ENCODE data around the gene PREX1.

Gene PREX1

DNA sequence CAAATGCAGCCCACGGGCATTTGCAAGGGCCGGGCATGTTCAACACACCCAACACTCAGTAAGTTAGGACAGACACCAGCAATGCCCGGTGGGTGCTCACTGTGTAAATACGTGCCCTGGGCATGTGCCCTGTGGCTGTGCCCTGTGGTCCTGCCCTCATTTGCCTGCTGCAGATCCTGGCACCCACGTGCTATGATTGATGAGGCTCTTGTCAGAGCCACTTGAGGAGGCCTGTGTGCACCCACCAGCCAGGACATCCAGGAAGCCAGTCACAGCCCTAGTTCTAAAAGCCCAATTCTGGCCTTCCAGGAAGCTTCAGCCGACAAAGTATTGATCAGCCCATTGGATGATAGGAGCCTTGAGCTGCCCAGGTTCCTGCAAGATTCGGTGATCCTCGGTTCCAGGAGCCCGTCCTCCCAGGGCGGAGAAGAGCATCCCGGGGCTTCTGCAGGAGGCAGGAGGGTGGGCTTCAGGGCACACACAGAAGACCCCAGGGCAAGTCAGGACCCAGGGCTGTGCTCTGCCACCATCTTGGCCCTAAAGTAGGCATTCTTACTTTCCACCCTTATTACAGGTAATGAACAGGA, 223.9 kb downstream of the PREX1 start:
- Histone ChIP-seq H3K36me3 (no peaks in the 10 kb centered on the region), H3K27me3 (peaks cover 0 to 49% of the 10 kb centered on the region in 2 donors), H3K4me3 (no peak overlapping the region), H3K27ac (no peak overlapping the region), H3K4me1 (no peaks in the 10 kb centered on the region), H3K9me3 (no peaks in the 10 kb centered on the region)
- TF ChIP-seq, protein P1, sequence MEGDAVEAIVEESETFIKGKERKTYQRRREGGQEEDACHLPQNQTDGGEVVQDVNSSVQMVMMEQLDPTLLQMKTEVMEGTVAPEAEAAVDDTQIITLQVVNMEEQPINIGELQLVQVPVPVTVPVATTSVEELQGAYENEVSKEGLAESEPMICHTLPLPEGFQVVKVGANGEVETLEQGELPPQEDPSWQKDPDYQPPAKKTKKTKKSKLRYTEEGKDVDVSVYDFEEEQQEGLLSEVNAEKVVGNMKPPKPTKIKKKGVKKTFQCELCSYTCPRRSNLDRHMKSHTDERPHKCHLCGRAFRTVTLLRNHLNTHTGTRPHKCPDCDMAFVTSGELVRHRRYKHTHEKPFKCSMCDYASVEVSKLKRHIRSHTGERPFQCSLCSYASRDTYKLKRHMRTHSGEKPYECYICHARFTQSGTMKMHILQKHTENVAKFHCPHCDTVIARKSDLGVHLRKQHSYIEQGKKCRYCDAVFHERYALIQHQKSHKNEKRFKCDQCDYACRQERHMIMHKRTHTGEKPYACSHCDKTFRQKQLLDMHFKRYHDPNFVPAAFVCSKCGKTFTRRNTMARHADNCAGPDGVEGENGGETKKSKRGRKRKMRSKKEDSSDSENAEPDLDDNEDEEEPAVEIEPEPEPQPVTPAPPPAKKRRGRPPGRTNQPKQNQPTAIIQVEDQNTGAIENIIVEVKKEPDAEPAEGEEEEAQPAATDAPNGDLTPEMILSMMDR (IDR thresholded peaks at IDR 0.05), result no peak
- peak in 1 of 2 donors; percentile 37 for DNase-seq
- intact Hi-C loops (cut with DNase I; ENCODE audit: low total_unique reads), result no loop called here

DNA sequence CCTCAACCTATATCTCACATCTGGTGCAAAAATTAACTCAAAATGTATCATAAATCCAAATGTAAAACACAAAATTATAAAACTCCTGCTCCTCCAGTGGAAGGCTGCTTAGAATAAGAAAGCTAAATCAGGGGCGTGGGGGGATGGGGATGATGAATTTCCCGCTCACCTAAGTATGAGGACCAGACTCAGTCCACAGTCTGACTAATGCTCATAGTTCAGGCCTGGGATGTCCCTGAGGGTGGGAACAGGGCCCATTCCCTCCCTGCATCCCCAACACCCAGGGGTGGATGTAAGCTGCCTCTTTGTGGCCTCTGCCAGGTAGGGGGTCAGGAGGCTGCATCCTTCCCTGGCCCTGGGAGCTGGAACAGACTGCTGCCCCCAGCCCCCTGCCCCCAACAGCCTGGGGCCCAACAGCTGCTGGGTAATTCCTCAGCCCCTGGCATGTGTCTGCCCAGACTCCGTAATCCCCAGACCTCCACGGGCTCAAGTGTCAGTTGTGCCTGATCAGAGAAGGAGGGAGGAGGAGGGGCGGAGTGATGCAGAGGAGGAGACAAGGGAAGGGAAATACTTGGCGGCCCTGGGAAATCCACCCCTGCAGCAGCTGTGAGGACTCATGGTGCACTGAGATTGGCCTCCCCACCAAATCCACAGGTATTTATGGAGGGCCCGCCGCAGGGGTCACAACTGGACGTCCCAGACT, 224.5 kb downstream of the PREX1 start:
- Histone ChIP-seq H3K9me3 (no peaks in the 10 kb centered on the region), H3K4me1 (no peaks in the 10 kb centered on the region), H3K36me3 (no peaks in the 10 kb centered on the region), H3K27ac (no peak overlapping the region), H3K27me3 (peaks cover 0 to 55% of the 10 kb centered on the region in 2 donors), H3K4me3 (no peak overlapping the region)
- TF ChIP-seq, protein P1 (IDR thresholded peaks at IDR 0.05), result no peak
- intact Hi-C loops (cut with DNase I; ENCODE audit: low total_unique reads), result no loop called here
- DNase-seq, result peak in 1 of 2 donors; percentile 37

DNA sequence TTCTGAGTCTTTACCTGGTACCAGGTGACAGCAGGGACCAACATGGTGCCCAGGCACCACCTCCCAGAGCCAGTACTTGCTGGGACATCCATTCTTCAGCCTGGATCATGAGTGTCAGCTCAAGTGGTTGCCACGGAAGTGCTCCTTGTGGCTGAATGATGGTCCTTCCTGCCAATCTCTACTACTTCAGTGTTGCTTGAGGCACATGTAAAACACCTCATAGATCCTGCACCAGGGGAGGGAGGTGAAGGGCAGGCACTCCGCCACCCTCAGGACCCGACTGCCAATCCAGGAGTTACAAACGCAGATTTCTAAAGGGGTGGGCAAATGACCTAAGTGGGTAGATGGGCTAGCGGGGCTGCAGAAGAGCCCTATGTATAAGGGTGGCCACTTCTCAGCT, 226.0 kb downstream of the PREX1 start:
- no peaks in the 10 kb centered on the region for H3K4me1 ChIP-seq
- TF ChIP-seq, protein P1 (IDR thresholded peaks at IDR 0.05), result no peak
- no peak overlapping the region for H3K4me3 ChIP-seq
- no peaks in the 10 kb centered on the region for H3K36me3 ChIP-seq
- intact Hi-C loops (cut with DNase I; ENCODE audit: low total_unique reads), result no loop called here
- peak in 1 of 2 donors; percentile 17 for DNase-seq
- H3K27ac ChIP-seq, result no peak overlapping the region
- peaks cover 0 to 63% of the 10 kb centered on the region in 2 donors for H3K27me3 ChIP-seq
- H3K9me3 ChIP-seq, result no peaks in the 10 kb centered on the region

DNA sequence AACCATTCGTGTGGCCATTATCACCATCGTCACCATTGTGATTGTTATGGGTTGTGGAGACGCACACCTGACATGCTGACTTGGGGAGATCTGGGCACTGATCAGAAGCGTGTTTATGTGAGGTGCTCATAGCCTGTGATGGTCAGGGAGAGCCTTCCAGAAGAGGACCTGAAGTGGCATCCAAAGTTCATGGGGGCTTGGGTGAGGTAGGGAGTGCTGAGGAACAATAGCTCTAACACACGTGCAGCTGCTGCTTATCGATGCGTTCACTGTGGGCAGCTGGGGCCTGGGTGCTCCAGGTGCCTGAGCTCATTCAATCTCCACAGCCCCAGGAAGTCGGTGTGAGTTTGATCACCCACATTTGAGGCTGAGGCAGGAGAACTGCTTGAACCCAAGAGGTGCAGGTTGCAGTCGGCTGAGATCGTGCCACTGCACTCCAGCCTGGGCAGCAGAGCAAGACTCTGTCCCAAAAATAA, 227.3 kb downstream of the PREX1 start:
- intact Hi-C loops (cut with DNase I; ENCODE audit: low total_unique reads), result no loop called here
- H3K4me3 ChIP-seq, result no peak overlapping the region
- peaks cover 0 to 51% of the 10 kb centered on the region in 2 donors for H3K27me3 ChIP-seq
- no peaks in the 10 kb centered on the region for H3K36me3 ChIP-seq
- no peaks in the 10 kb centered on the region for H3K4me1 ChIP-seq
- no peaks in the 10 kb centered on the region for H3K9me3 ChIP-seq
- no peak overlapping the region for H3K27ac ChIP-seq
- TF ChIP-seq, protein P1 (IDR thresholded peaks at IDR 0.05), result no peak
- peak in 1 of 2 donors; percentile 24 for DNase-seq

DNA sequence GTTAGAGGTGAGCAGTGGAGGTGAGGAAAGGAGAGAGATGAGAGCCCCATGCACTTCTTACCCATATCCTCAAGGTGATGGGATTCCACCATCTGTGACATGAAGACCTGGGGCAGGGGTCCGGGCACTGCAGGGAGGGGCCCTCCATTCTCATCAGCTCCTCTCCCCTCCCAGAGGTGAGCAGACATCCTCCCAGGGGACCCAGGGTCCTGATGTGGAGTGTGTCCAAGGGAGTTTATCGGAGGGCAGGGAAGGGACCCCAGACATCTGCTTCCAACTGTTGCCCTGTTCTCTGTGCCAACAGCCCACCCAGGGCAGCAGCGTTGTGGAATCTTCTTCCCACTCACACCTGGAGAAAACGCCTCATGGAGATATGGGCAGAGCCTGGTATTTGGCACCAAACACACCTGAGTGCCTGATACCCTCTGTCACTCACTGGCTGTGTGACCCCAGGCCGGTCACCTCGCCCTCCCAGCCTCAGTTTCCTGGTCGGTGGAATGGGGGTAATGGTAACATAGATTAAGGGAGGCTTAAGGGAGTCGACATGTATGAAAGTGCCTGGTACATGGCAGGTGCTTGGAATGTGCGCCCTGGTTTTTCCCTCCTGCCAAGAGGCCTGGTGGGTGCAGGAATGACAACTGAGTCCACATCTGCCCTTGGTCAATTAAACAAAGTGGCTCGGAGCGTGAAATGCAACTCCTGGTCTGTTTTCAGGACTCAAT, 227.9 kb downstream of the PREX1 start:
- Histone ChIP-seq H3K27me3 (peaks cover 0 to 46% of the 10 kb centered on the region in 2 donors), H3K4me3 (no peak overlapping the region), H3K27ac (no peak overlapping the region), H3K9me3 (no peaks in the 10 kb centered on the region), H3K36me3 (no peaks in the 10 kb centered on the region), H3K4me1 (no peaks in the 10 kb centered on the region)
- DNase-seq, result peak in 1 of 2 donors; percentile 29
- intact Hi-C loops (cut with DNase I; ENCODE audit: low total_unique reads), result no loop called here
- TF ChIP-seq, protein P1 (IDR thresholded peaks at IDR 0.05), result no peak
